IMR-90 (cell line): ENCODE measurements around the gene NOS1AP. TPM values are rescaled to one million over a fixed set of nuclear protein-coding genes. Genes with fewer than 3 reads are reported as not detected.

Source experiments
- ATAC-seq: fragments of 200-7000 bp; cut with Tn5 transposase; 2 replicates; pipeline ENCODE4 v1.9.1; 2020; ENCODE audit warnings: low read depth, mild to moderate bottlenecking, moderate library complexity
- BruUV-seq: library from RNA; stranded (reverse); fragments of 400-500 nt; replicated peaks from 2 replicates; lab custom pipeline; 2021; lab: Mats Ljungman, UMichigan
- CTCF ChIA-PET: fragments of 300-600 bp; formaldehyde crosslinking; extraction: SDS; loops from one replicate; lab custom pipeline; 2021; ENCODE audit warnings: antibody characterized with exemption; lab: Yijun Ruan, JAX
- POLR2A ChIA-PET: fragments of 300-600 bp; sonication (Branson Sonifier 250); formaldehyde crosslinking; loops from one replicate; lab custom pipeline; 2022; ENCODE audit warnings: antibody characterized with exemption; ENCODE audit not compliant: unreplicated experiment; lab: Charles Lee
- DNase-seq: peaks from one replicate; pipeline ENCODE4 v3.0.0; 2013
- H2AFZ ChIP-seq: replicated peaks from 2 replicates; pipeline ENCODE3; 2013; ENCODE audit warnings: low read length, mild to moderate bottlenecking; ENCODE audit not compliant: poor library complexity
- H2AK5ac ChIP-seq: 2 replicates; pipeline ENCODE4 v1.6.1; 2013; ENCODE audit warnings: low read depth, low read length, inconsistent platforms
- H2AK9ac ChIP-seq: replicated peaks from 2 replicates; pipeline ENCODE3; 2013; ENCODE audit warnings: mild to moderate bottlenecking, low read depth, low read length, moderate library complexity; ENCODE audit not compliant: poor library complexity
- H2BK120ac ChIP-seq: 2 replicates; pipeline ENCODE4 v1.6.1; 2013; ENCODE audit warnings: low read depth, low read length, inconsistent platforms
- H2BK15ac ChIP-seq: 3 replicates; pipeline ENCODE4 v1.6.1; 2013; ENCODE audit warnings: low read depth, low read length, inconsistent platforms
- H2BK20ac ChIP-seq: 2 replicates; pipeline ENCODE4 v1.6.1; 2013; ENCODE audit warnings: low read depth, mild to moderate bottlenecking, inconsistent platforms, low read length, moderate library complexity
- H2BK5ac ChIP-seq: 2 replicates; pipeline ENCODE4 v1.6.1; 2013; ENCODE audit warnings: mild to moderate bottlenecking, low read depth, low read length, inconsistent platforms; ENCODE audit not compliant: poor library complexity, severe bottlenecking
- H3K14ac ChIP-seq: replicated peaks from 2 replicates; pipeline ENCODE4 v1.6.1; 2013; ENCODE audit warnings: low read depth, low read length, inconsistent platforms
- H3K18ac ChIP-seq: 2 replicates; pipeline ENCODE4 v1.6.1; 2013; ENCODE audit warnings: low read depth, low read length, control low read depth
- H3K23ac ChIP-seq: 2 replicates; pipeline ENCODE4 v1.6.1; 2013; ENCODE audit warnings: low read depth, low read length, inconsistent platforms
- H3K27ac ChIP-seq: 2 replicates; pipeline ENCODE4 v1.5.1; 2013; ENCODE audit warnings: mild to moderate bottlenecking, control low read depth, low read length; ENCODE audit not compliant: insufficient read depth
- H3K27me3 ChIP-seq: 2 replicates; pipeline ENCODE4 v1.6.1; 2013; ENCODE audit warnings: low read length; ENCODE audit not compliant: control insufficient read depth, insufficient read depth
- H3K36me3 ChIP-seq: 2 replicates; pipeline ENCODE4 v1.6.1; 2013; ENCODE audit warnings: low read length, mixed read lengths; ENCODE audit not compliant: control insufficient read depth, insufficient read depth
- H3K4ac ChIP-seq: 2 replicates; pipeline ENCODE4 v1.6.1; 2013; ENCODE audit warnings: low read depth, low read length, inconsistent platforms
- H3K4me1 ChIP-seq: 2 replicates; pipeline ENCODE4 v1.6.1; 2013; ENCODE audit warnings: low read length, mixed read lengths; ENCODE audit not compliant: control insufficient read depth, insufficient read depth
- H3K4me2 ChIP-seq: 2 replicates; pipeline ENCODE4 v1.6.1; 2013; ENCODE audit warnings: low read depth, mild to moderate bottlenecking, control low read depth, low read length, moderate library complexity
- H3K4me3 ChIP-seq: 2 replicates; pipeline ENCODE4 v1.5.1; 2013; ENCODE audit warnings: low read depth, mild to moderate bottlenecking, control low read depth, low read length, moderate library complexity; ENCODE audit not compliant: insufficient read depth
- H3K56ac ChIP-seq: 2 replicates; pipeline ENCODE4 v1.6.1; 2013; ENCODE audit warnings: low read length, inconsistent platforms; ENCODE audit not compliant: insufficient read depth; ENCODE audit errors: extremely low read depth
- H3K79me1 ChIP-seq, 2 experiments: 2 replicates each; pipeline ENCODE4 v1.6.1; 2013; ENCODE audit warnings: low read length in 2 of 2, inconsistent platforms in 1 of 2, low read depth in 1 of 2
- H3K9ac ChIP-seq: 2 replicates; pipeline ENCODE4 v1.6.1; 2013; ENCODE audit warnings: low read depth, low read length, control low read depth
- H3K9me1 ChIP-seq: 2 replicates; pipeline ENCODE4 v1.6.1; 2013; ENCODE audit warnings: low read length, inconsistent platforms; ENCODE audit not compliant: insufficient read depth
- H3K9me3 ChIP-seq: 2 replicates; pipeline ENCODE4 v1.6.1; 2013; ENCODE audit warnings: low read length; ENCODE audit not compliant: control insufficient read depth, insufficient read depth
- H4K20me1 ChIP-seq: 2 replicates; pipeline ENCODE4 v1.6.1; 2013; ENCODE audit warnings: low read length, inconsistent platforms; ENCODE audit not compliant: insufficient read depth
- H4K5ac ChIP-seq: 2 replicates; pipeline ENCODE4 v1.6.1; 2013; ENCODE audit warnings: mild to moderate bottlenecking, low read depth, low read length, control low read depth
- H4K8ac ChIP-seq, 2 experiments: 2 replicates each; pipeline ENCODE4 v1.6.1; 2013; ENCODE audit warnings: low read depth in 2 of 2, low read length in 2 of 2, control low read depth in 1 of 2, inconsistent platforms in 1 of 2
- H4K91ac ChIP-seq: 2 replicates; pipeline ENCODE4 v1.6.1; 2013; ENCODE audit warnings: low read depth, low read length, inconsistent platforms; ENCODE audit not compliant: insufficient read depth
- BHLHE40 ChIP-seq: fragments of 150-350 bp; IDR thresholded peaks from 2 replicates; pipeline ENCODE4 v1.6.1; 2016; ENCODE audit warnings: mild to moderate bottlenecking, low read depth, low read length
- MAFK ChIP-seq: IDR thresholded peaks from 2 replicates; pipeline ENCODE4 v1.6.1; 2012; ENCODE audit warnings: low read depth, low read length, improper control_type of control experiment
- NFE2L2 ChIP-seq: fragments of 150-350 bp; IDR thresholded peaks from 2 replicates; pipeline ENCODE4 v1.6.1; 2016; ENCODE audit warnings: low read depth, mild to moderate bottlenecking, low read length
- POLR2A ChIP-seq: IDR thresholded peaks from 2 replicates; pipeline ENCODE4 v1.6.1; 2012; ENCODE audit warnings: mild to moderate bottlenecking, low read depth, low read length
- RFX5 ChIP-seq: IDR thresholded peaks from 2 replicates; pipeline ENCODE4 v1.8.0; 2012; ENCODE audit warnings: low read depth, mild to moderate bottlenecking, low read length, moderate library complexity
- SMC3 ChIP-seq: fragments of 150-350 bp; IDR thresholded peaks from 2 replicates; pipeline ENCODE4 v1.6.1; 2016; ENCODE audit warnings: low read depth, mild to moderate bottlenecking, antibody characterized with exemption, low read length, moderate library complexity
- WGBS, 2 experiments: methylation state at CpG; one replicate each; pipeline versions ENCODE4 v1.1.5 to v1.1.7; 2013; ENCODE audit warnings: missing lambda C conversion rate in 2 of 2; ENCODE audit not compliant: insufficient read length in 1 of 2; ENCODE audit errors: extremely low coverage in 2 of 2; 5-methylcytosine and 5-hydroxymethylcytosine counted together
- dilution Hi-C: fragments of 300-500 bp; cut with HindIII; formaldehyde crosslinking; loops from one replicate; pipeline ENCODE4 v1.14.3; 2018; ENCODE audit warnings: low sequenced_read_pairs; ENCODE audit not compliant: unreplicated experiment
- in situ Hi-C: fragments of 300-500 bp; cut with MboI; formaldehyde crosslinking; loops from 3 replicates; pipeline ENCODE4 v1.14.3; 2019; ENCODE audit warnings: low sequenced_read_pairs, inconsistent platforms, mixed read lengths
- intact Hi-C: fragments of 100-400 bp; cut with micrococcal nuclease; formaldehyde crosslinking; loops from 2 replicates; pipeline ENCODE4 v1.10.0; 2022
- polyA plus RNA-seq, 3 experiments: library from polyadenylated mRNA; depleted of rRNA; stranded (reverse); fragments of >200 nt; gene quantifications; 2 replicates each; pipeline ENCODE4 v1.2.3, GENCODE V29; 2012; ENCODE audit warnings: low replicate concordance in 1 of 3
- total RNA-seq: library from RNA; depleted of rRNA; stranded (reverse); fragments of >200 nt; gene quantifications from 2 replicates; pipeline ENCODE4 v1.2.3, GENCODE V29; 2012
- TF ChIP-seq, protein P1 (sequence below): fragments of 150-350 bp; IDR thresholded peaks from 2 replicates; pipeline ENCODE4 v1.6.1; 2017; ENCODE audit warnings: mild to moderate bottlenecking, antibody characterized with exemption, low read length, low read depth
- TF ChIP-seq, protein P2 (sequence below): conservative IDR thresholded peaks from 2 replicates; pipeline ENCODE4 v1.5.1; 2012; ENCODE audit warnings: mild to moderate bottlenecking, low read depth, low read length, improper control_type of control experiment

The NOS1AP gene
- total and polyA plus RNA-seq, 2 of the 4 experiments (the other 2 are of a cell fraction): 0.18 to 0.19 TPM

DNA sequence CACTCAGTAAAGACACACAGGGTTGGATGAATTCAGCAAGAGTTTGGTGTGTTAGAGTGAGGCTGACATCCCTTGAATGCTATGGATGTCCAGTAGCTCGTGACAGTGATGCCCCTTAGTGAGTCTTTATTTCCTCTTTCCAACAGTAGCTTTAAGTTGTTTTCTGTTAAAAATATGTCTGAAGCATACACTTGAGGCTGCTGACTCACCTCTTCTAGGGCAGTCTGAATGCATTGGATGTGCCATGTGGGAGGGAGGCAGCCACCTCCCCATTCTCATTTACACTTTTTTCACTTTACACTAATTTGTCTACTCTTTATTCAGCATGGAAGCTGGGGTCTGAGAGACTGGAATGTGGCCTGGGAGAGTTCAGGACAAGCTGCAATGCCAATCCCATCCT, 17.6 kb downstream of the NOS1AP start:
- Histone ChIP-seq H3K9me1 (no peaks in the 10 kb centered on the region), H3K79me1 (no peaks in the 10 kb centered on the region), H3K27ac (no peak overlapping the region), H3K27me3 (peaks cover 7% of the 10 kb centered on the region), H2AK5ac (no peak overlapping the region), H3K4me1 (no peaks in the 10 kb centered on the region; the same call in 1 of the 2 replicates), H3K4me2 (no peak overlapping the region), H2BK20ac (no peak overlapping the region), H2BK5ac (no peak overlapping the region), H3K9me3 (no peaks in the 10 kb centered on the region), H2BK15ac (no peak overlapping the region), H3K23ac (no peak overlapping the region), H3K18ac (no peak overlapping the region), H3K4me3 (no peak overlapping the region), H3K14ac (no peak overlapping the region), H4K5ac (no peak overlapping the region), H2BK120ac (no peak overlapping the region), H3K4ac (no peak overlapping the region), H3K9ac (no peak overlapping the region), H3K56ac (no peak overlapping the region), H4K91ac (no peak overlapping the region), H2AFZ (no peak overlapping the region), H4K8ac (no peak overlapping the region), H3K36me3 (no peaks in the 10 kb centered on the region), H4K20me1 (no peaks in the 10 kb centered on the region), H2AK9ac (no peak overlapping the region)
- in situ Hi-C loops (no loop called here), dilution Hi-C loops (no loop called here), intact Hi-C loops (no loop called here)
- ATAC-seq: no peak
- POLR2A ChIA-PET: interaction anchor here (0.7 kb wide), 1 partner anchor 190 kb away, joined by 4 read pairs; no protein-coding TSS in a partner anchor
- BruUV-seq: no TSS peak
- DNase-seq: no peak
- no CpG with 5 or more reads among the region's 1 CpG for WGBS, 2 experiments
- CTCF ChIA-PET: interaction anchor here (0.9 kb wide), 1 partner anchor 31 kb away, joined by 3 read pairs; no protein-coding TSS in a partner anchor
- TF ChIP-seq NFE2L2 (no peak), MAFK (no peak), SMC3 (no peak), BHLHE40 (no peak), RFX5 (no peak), POLR2A (no peak)
- TF ChIP-seq, protein P1, sequence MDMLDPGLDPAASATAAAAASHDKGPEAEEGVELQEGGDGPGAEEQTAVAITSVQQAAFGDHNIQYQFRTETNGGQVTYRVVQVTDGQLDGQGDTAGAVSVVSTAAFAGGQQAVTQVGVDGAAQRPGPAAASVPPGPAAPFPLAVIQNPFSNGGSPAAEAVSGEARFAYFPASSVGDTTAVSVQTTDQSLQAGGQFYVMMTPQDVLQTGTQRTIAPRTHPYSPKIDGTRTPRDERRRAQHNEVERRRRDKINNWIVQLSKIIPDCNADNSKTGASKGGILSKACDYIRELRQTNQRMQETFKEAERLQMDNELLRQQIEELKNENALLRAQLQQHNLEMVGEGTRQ: no peak
- TF ChIP-seq, protein P2, sequence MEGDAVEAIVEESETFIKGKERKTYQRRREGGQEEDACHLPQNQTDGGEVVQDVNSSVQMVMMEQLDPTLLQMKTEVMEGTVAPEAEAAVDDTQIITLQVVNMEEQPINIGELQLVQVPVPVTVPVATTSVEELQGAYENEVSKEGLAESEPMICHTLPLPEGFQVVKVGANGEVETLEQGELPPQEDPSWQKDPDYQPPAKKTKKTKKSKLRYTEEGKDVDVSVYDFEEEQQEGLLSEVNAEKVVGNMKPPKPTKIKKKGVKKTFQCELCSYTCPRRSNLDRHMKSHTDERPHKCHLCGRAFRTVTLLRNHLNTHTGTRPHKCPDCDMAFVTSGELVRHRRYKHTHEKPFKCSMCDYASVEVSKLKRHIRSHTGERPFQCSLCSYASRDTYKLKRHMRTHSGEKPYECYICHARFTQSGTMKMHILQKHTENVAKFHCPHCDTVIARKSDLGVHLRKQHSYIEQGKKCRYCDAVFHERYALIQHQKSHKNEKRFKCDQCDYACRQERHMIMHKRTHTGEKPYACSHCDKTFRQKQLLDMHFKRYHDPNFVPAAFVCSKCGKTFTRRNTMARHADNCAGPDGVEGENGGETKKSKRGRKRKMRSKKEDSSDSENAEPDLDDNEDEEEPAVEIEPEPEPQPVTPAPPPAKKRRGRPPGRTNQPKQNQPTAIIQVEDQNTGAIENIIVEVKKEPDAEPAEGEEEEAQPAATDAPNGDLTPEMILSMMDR: no peak
